ENCODE data around the gene EIF3K.
"Not testable (repeated sequence)": the region's sequence is repeated elsewhere in the genome, so short reads cannot be mapped to it uniquely, and the experiment has no call there.

The EIF3K gene

DNA sequence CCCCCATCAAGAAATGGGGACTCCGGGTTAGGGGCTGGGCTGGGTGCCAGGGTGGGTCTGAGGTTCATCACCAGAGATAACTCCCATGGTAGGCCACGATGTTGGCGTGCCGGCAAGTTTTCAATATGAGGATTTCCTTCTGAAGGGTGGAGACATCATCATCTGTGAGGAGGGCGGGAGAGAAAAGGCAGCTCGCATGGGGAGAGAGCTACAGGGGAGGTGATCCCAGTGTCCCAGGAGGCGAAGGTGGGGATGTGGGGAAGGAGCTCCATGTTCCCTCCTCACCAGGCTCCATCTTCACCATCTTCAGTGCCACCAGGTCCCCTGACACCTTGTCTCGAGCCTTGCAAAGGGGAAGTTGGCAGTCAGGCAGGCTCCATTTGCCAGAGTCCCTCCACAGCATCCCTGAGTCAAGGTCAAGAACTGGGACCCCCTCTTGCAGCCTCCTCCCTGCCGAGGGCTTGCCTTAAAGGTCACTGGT is 1.7 kb upstream of the EIF3K start:
- no peak for DNase-seq (ENCODE audit: low spot score)
- in situ Hi-C loops (cut with MboI; ENCODE audit: low sequenced_read_pairs, unreplicated experiment) = no loop called here
- TF ChIP-seq, protein P1, sequence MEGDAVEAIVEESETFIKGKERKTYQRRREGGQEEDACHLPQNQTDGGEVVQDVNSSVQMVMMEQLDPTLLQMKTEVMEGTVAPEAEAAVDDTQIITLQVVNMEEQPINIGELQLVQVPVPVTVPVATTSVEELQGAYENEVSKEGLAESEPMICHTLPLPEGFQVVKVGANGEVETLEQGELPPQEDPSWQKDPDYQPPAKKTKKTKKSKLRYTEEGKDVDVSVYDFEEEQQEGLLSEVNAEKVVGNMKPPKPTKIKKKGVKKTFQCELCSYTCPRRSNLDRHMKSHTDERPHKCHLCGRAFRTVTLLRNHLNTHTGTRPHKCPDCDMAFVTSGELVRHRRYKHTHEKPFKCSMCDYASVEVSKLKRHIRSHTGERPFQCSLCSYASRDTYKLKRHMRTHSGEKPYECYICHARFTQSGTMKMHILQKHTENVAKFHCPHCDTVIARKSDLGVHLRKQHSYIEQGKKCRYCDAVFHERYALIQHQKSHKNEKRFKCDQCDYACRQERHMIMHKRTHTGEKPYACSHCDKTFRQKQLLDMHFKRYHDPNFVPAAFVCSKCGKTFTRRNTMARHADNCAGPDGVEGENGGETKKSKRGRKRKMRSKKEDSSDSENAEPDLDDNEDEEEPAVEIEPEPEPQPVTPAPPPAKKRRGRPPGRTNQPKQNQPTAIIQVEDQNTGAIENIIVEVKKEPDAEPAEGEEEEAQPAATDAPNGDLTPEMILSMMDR (IDR thresholded peaks at IDR 0.05; ENCODE audit: borderline replicate concordance, control extremely low read depth, extremely low read depth, insufficient read depth, missing control alignments) = no peak

DNA sequence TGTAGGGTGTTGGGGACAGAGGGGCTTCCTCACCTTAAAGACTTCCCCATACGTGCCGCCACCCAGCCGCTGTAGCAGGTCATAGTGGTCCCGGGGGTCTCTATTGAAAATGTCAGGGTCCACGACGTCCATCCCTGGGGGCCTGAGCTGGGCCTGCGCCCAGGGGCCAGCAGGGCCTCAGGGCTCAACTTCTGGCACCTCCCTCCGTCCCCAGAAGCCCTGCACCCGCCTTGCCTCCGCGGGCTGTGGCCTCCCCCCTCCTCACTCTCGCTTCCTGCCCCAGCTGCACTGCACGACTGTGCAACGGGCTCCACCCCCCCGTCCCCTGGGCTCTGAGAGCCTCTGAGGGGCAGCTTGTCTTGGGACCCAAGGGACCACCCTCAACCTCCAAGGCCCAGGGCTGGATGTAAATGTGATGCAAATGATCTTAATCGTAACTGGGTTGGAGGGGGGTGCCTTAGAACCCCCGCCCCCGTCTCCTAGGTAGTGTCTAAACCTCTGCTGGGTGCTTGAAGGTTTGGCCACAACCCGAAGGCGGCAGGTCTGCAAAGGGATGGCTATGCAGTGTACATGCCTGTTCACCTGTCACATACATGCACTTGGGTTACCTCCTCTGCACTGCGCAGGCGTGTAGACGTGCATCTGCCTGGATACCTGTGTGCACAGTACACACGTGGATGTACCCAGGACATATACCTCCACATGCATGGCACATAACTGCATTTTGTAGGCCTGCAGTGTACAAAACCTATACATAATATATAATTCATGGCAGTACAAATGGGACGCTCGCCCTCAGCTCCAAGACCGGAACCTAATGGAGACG is 1.0 kb upstream of the EIF3K start, which contains the start of gene MAP4K1:
TSS of gene MAP4K1 (minus strand) at position 190 of the 826 bp plus-strand sequence. CDS start at position 132, 58 bp downstream.
- TF ChIP-seq, protein P1 (IDR thresholded peaks at IDR 0.05; ENCODE audit: borderline replicate concordance, control extremely low read depth, extremely low read depth, insufficient read depth, missing control alignments) = no peak
- peak; percentile 88 for DNase-seq (ENCODE audit: low spot score)
- in situ Hi-C loops (cut with MboI; ENCODE audit: low sequenced_read_pairs, unreplicated experiment) = no loop called here

DNA sequence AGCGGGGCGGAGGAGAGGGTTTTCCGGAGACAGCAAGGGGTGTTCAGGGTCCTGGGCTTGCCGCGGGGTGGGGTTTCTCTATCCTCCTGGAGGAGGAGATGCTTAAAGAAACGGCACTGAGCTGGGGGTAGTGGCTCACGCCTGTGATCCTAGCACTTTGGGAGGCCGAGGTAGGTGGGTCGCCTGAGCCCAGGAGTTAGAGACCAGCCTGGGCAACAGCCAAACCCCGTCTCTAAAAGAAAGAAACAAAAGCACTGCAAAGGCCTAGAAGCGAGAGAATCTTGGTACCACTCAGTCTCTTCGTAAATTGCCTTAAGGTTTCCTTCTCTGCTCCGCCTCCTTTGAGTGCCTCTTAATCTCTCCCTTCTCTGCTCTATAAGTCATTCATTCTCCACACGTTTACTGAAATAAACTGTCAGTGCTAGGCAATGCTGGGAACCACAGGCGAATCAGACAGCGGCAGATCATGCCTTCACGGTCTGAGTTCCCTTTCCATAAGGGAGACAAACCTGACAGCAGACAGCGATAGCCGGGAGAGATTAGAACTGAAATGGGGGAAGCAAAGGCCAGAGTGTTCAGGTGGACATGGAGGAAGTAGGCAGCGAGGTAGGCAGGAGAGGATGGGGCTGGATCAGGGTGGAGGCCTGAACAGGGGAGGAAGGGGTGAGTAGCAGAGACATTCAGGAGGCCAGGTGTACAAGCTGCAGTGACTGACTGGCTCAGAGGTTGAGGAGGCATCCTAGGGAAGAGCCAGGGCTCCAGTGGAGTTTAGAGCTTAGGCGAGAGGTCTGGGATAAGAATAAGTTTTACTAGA is 580 bp downstream of the EIF3K start:
- no peak for DNase-seq (ENCODE audit: low spot score)
- TF ChIP-seq, protein P1 (IDR thresholded peaks at IDR 0.05; ENCODE audit: borderline replicate concordance, control extremely low read depth, extremely low read depth, insufficient read depth, missing control alignments) = no peak
- in situ Hi-C loops (cut with MboI; ENCODE audit: low sequenced_read_pairs, unreplicated experiment) = no loop called here

DNA sequence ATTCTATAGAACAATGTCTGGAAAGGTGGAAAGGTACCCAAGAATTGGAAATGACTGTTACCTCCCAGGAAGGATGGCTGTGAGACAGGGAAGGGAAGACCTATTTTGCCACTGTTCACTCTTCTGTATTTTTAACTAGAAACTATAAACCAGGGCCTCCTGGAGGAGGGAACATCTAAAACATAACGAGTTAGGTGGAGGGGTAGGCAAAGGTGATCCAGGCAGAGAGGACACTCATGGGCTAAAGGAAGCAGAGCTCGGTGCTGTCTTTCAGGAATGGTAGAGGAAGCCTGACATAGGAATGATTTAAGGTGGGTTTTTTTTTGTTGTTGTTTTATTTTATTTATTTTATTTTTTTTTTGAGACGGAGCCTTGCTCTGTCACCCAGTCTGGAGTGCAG is 5.8 kb downstream of the EIF3K start:
- no peak for DNase-seq (ENCODE audit: low spot score)
- in situ Hi-C loops (cut with MboI; ENCODE audit: low sequenced_read_pairs, unreplicated experiment) = loop anchor here (25.0 kb wide), 1 partner anchor 213 kb away; the partner anchor contains the start of gene FAM98C

DNA sequence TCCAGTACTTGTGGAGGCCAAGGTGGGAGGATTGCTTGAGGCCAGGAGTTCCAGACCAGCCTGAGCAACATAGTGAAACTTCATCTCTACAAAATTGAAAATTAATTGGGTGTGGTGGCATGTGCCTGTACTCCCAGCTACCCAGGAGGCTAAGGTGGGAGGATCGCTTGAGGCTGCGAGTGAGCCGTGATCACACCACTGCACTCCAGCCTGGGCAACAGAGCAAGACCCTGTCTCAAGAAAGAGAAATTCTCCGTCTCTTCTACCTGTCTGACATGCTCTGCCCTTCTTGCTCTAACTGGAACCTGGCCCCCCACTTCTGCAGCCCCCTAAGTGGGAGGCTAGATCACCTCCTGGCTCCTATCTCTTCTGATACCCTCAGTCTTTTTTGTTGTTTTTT is 7.4 kb downstream of the EIF3K start:
- in situ Hi-C loops (cut with MboI; ENCODE audit: low sequenced_read_pairs, unreplicated experiment) = loop anchor here (25.0 kb wide), 1 partner anchor 214 kb away; the partner anchor contains the start of gene FAM98C
- DNase-seq (ENCODE audit: low spot score) = no peak

More for the DNA sequence above, 5.8 kb downstream of the EIF3K start:
- TF ChIP-seq, protein P1 (IDR thresholded peaks at IDR 0.05; ENCODE audit: borderline replicate concordance, control extremely low read depth, extremely low read depth, insufficient read depth, missing control alignments) = no peak

DNA sequence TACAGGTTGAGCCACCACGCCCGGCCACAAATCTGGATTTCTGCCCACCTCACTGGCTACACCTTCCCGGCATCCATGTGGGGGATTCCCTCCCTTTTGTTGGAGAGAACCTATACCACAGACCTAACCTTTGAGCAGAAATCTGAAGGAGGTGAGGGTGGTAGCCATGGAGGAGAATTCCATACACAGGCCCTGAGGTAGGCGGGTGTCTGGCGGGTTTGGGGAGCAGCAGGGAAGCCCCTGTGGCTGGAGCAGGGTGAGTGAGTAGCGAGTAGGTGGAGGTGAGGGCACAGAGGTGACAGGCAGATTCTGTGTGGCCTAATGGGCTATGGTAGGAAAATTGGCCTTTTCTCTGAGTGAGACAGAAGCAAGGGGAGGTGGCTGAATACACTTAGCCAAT is 10.6 kb downstream of the EIF3K start:
- in situ Hi-C loops (cut with MboI; ENCODE audit: low sequenced_read_pairs, unreplicated experiment) = loop anchor here (25.0 kb wide), 1 partner anchor 217 kb away; the partner anchor contains the start of gene FAM98C
- no peak for DNase-seq (ENCODE audit: low spot score)
- TF ChIP-seq, protein P1 (IDR thresholded peaks at IDR 0.05; ENCODE audit: borderline replicate concordance, control extremely low read depth, extremely low read depth, insufficient read depth, missing control alignments) = no peak

More for the DNA sequence above, 7.4 kb downstream of the EIF3K start:
- TF ChIP-seq, protein P1 (IDR thresholded peaks at IDR 0.05; ENCODE audit: borderline replicate concordance, control extremely low read depth, extremely low read depth, insufficient read depth, missing control alignments) = no peak

DNA sequence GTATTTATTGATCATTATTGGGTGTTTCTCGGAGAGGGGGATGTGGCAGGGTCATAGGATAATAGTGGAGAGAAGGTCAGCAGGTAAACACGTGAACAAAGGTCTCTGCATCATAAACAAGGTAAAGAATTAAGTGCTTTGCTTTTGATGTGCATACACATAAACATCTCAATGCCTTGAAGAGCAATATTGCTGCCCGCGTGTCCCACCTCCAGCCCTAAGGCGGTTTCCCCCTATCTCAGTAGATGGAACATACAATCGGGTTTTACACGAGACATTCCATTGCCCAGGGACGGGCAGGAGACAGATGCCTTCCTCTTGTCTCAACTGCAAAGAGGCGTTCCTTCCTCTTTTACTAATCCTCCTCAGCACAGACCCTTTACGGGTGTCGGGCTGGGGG is 12.3 kb downstream of the EIF3K start:
- not testable (repeated sequence) for DNase-seq (ENCODE audit: low spot score)
- in situ Hi-C loops (cut with MboI; ENCODE audit: low sequenced_read_pairs, unreplicated experiment) = loop anchor here (25.0 kb wide), 1 partner anchor 219 kb away; the partner anchor contains the start of gene FAM98C

DNA sequence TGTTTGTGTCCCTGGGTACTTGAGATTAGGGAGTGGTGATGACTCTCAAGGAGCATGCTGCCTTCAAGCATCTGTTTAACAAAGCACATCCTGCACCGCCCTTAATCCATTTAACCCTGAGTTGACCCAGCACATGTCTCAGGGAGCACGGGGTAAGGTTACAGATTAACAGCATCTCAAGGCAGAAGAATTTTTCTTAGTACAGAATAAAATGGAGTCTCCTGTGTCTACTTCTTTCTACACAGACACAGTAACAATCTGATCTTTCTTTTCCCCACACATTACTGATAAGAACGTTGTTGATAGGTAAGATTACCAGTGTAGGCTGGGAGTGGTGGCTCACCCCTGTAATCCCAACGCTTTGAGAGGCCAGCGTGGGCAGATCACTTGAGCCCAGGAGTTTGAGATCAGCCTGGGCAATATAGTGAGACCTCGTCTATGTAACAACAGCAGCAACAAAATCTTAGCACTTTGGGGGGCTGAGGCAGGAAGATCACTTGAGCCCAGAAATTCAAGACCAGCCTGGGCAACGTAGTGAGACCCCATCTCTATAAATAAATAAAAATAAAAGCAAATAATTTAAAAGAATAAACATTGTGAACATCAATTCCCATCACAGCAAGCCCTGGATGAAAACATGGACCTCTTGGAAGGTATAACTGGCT is 13.0 kb downstream of the EIF3K start:
- in situ Hi-C loops (cut with MboI; ENCODE audit: low sequenced_read_pairs, unreplicated experiment) = loop anchor here (25.0 kb wide), 1 partner anchor 220 kb away; the partner anchor contains the start of gene FAM98C
- not testable (repeated sequence) for DNase-seq (ENCODE audit: low spot score)
